GM19099 (cell line): ENCODE results near the gene LCN12.

Experiments used
- POLR2A ChIP-seq: IDR thresholded peaks from 3 replicates; pipeline ENCODE4 v1.6.1; 2011; ENCODE audit warnings: low read depth; ENCODE audit not compliant: insufficient read length; ENCODE audit errors: extremely low read depth

The LCN12 gene, protein sequence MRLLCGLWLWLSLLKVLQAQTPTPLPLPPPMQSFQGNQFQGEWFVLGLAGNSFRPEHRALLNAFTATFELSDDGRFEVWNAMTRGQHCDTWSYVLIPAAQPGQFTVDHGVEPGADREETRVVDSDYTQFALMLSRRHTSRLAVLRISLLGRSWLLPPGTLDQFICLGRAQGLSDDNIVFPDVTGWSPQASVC

DNA sequence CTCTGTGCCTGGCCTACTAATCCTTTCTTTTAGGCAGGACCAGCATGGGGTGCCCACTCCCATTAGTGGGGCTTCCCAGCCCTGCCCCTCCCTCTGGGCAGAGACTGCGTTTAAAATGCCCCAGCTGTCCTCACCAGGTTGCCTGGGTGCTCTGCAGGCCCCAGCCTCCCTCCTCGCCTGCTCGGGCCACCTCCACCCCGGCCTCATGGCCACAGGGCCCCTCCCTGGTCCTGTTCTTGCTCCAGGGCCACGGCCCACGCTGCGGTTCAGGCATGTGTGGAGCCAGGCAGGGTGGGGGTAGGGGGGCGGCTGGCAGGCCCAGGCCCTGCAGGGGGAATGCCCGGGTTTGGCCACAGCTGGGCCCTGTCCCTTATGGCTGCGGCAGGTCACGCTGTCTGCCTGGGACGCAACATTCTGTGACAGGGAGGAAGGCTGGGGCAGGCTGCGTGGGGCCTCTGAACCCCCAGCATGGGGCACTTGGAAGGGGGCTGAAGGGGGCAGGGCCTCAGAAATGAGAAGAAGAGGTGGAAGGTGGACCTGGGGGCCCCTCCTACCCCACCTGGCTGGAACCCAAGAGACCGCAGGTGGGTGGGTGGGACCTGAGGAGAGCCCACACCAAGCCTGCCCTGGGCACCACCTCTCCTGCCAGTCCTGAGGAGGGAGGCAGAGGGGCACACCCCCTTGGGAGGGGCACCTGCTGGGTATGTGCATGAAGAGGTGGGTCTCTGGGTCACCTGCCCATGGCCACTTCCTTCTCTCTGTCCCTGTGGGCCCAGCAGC lies at the start of gene LCN12:
LCN12 (plus strand) TSS at position 733 of the 780 bp plus-strand sequence. CDS start 55 bp downstream, outside the sequence.
- TF ChIP-seq POLR2A = no peak

DNA sequence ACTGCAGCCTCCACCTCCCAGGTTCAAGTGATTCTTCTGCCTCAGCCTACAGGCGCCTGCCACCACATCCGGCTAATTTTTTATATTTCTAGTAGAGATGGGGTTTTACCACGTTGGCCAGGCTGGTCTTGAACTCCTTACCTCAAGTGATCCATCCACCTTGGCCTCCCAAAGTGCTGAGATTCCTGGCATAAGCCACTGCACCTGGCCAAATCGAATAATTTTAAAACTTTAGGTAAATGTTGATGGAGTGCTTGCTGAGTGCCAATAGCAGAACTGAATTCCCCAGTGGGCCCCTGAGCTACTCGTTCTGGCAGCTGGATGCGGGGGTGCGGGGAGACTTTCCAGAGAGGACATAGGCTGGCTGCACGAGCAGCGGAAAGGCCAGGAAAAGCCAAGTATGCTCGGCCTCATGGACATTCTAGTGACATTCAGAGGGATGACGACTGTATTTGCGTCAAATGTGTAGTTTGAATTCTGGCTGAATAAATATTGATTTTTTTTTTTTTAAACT lies 49.0 kb upstream of the LCN12 start:
- no peak for TF ChIP-seq POLR2A

DNA sequence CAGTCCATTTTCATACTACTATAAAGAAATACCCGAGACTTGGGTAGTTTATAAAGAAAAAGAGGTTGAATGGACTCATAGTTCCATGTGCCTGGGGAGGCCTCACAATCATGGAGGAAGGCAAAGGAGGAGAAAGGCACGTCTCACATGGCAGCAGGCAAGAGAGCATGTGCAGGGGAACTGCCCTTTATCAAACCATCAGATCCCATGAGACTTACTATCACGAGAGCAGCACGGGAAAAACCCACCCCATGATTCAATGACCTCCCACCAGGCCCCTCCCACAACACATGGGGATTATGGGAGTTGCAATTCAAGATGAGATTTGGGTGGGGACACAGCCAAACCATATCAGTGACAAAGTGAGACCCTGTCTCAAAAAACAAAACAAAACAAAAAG lies 45.8 kb upstream of the LCN12 start:
- no peak for TF ChIP-seq POLR2A

DNA sequence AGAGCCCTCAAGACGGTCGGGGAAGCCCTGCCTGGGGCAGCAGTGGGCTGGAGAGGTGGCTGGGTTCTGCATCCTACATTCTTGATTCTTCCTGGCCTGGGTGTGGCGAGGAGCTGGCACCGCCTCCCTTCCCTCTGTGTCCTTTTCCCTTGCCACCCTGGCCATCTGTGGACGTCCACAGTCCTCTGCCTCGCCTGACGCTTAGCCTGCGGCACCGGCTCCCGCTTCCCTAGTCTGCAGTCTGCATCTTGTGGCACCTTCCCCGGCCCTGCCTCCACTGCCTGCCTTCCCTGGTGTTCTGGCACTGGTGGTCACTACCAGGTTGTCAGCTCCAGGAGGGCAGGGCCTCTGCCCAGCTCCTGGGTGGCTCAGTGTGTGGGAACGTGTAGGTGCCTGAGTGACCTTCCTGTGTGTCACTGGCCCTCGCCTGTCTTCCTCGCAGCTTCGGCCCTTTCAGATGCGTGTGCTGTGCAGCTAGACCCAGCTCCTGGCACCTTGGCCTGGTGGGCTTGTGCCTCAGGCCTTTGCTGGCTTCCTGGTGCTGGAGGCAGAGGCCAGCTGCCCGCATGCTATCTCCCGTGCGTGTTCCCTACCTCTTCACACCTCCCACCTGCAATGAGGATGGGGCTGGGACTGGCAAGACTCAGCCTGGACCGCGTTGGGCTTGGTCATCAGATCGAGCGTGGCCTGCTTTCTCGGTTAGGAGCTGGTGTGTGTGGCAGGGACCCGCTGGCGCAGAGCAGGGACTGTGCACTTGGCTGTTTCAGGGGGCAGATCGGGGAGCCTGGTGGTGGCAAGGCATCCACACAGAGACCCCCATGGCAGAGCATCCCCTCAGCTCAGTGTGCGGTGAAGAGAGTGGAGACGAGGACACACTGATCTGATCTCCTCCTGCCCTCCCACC lies 44.8 kb upstream of the LCN12 start:
- no peak for TF ChIP-seq POLR2A

DNA sequence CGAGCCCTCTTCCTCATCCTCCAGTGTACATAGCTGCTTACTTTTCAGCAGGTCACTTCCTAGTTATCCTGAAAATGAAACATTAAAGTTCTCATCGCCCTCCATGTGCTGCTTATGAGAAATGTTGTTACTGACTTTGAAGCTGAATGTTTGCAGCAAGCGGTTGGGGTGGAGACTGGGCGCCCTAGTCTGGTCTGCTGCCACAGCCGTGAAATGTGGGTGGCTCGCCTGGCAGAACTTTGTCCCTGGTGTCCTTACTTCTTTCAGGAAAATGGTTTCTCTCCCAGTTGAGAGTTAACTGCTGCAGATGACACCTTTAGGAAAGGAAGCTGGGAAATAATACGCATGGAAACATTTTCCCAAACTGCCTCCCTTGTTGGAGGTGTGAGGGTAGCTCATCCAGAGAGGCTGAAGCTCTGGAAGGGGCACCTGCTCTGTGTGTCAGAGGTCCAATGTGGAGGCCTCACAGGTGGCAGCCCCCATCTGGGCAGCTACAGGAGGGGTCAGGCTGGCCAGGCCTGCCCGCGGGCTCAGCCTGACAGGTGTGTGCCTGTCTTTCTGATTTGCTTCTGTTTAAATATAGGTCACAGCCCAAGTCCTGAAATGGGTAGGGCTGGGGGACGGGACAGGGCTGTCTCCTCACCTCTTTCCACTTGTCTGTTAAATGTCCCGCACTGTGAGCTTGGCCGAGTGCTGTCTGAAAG lies 41.7 kb upstream of the LCN12 start:
- TF ChIP-seq POLR2A = no peak

DNA sequence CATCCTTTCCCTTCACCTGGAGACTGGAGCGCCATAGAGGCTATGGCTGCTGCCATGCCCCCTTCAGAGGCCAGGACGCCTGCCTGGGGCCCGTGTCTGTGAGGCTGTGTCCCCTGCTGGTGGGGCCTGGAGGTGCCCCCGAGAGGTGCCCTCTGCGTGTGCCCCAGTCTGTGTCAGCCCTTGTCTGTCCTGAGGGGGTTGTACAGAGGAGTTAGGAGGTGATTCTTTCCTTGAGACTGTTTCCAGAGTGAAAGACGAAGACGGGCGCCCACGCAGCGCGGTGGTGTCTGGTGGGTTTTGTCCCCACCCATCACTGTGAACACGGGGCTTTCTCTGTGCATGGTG lies 41.2 kb upstream of the LCN12 start:
- no peak for TF ChIP-seq POLR2A

DNA sequence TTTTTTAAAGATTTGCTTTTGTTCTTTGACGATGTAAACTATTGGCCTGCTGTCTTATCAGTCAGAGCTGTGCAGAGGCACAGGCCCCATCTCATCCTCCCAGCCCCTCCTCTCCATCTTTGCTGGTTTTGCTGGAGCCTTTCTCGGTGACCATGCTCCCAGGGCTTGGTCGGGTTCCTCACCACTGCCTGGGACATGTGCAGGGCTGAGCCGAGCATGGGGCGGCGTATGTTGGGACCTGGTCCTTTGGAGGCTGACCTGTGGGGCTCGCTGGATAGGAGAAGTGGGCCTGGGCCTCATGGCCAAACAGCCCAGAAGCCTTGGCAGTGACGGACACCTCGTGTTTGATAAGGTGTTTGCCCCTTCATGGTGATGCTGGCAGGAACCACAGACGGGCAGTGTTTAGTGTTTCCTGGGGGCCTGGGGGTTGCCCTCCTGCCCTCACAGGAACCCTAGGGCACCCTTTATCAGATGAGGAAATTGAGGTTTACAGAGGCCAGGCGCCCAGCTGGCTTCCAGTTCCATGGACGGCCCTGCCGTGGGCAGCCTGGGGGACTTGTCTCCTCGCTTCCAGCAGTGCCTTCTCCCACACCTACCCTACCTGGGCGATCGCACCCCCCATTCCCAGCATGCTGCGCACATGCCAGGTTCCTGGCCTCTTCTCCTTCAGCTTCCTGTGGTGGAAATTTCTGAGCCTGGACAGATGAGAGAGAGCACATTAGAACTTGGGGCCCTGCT lies 38.2 kb upstream of the LCN12 start:
- no peak for TF ChIP-seq POLR2A

DNA sequence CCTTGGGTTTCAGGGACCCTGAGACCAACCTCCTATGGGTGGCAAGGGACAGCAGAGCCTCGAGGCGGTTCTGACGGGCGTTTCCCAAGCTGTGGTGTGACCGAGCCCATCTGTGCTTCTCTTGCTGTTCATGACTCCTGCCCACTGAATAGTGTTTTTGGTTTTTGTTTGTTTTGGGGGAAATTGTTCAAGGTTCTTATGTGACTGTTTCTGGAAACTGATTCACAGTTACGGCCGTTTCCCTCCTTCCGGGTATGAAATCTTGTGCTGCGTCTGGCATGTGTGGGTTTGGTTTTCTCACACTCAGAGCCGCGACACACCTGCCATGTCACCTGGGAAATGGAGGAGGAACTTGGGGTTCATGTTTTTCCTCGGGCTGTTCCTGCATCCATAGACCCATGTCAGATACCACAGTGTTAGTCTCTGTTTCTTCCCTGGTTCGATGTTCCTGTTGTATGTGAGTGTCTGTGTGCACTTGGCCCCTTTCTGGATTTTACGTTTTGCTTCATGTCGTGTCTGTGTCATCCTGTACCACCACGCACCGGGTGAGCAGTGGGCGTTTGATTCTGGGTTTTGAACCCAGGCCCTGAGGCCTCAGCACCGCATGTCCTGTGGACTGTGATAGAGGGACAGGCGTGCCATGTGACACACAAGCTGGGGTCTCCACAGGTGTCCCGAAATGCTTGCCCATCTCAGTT lies 36.3 kb upstream of the LCN12 start:
- TF ChIP-seq POLR2A = no peak

DNA sequence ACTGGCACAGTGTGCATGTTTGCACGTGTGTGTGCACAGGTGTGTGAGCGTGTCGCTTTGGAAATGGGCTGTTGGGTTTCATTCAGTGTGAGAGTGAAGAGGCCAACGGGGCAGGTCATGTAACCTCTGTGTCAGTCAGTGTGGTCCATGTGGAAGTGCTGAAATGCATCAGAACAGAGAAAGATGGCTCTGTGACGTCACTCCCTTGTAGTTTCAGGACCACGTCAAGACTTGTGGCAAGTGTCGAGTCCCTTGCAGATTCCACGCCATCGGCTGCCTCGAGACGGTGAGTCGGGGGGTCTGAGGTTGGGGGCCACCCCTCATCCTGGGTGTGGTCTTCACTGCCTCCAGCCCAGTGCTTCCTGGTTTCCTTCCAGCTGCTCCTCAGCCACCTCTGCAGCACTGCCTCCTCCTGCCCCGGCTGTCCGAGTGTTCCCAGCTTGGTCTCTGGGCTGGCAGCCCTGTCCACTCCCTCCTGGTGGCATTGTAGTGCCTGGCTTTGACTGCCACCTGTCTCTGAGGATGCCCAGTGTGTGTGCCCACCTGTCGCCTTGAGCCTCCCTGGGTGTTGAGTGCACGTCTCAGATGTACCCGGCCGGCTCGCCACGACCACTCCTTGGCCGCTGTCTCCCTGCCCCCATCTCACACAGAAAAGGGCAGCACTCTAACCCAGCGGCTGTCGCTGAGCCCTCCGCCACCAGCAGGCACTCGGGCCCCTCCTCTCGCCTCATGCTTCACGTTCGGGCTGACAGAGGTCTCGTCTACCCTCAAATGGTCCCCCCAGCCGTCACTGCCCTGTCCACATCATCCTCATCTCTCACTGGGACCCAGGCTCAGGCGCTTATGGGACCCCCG lies 35.5 kb upstream of the LCN12 start:
- no peak for TF ChIP-seq POLR2A

DNA sequence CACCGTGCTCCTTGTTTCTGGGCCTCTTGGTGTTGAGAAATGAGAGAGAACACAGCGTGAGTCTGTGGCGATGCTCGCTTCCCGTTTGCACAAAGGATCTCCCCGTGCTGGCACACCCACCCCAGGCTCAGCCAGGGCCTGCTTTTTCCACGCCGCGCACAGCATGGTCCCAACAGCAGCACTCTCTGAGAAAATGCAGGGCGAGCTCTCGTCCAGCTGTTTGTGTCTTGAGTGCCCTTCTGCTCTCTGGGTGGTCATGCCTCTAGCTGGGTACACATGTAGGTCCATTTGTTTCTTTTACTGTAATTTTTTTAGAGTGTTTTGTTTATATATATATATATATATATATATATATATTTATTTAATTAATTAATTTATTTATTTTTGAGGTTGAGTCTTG lies 34.2 kb upstream of the LCN12 start:
- TF ChIP-seq POLR2A = no peak

DNA sequence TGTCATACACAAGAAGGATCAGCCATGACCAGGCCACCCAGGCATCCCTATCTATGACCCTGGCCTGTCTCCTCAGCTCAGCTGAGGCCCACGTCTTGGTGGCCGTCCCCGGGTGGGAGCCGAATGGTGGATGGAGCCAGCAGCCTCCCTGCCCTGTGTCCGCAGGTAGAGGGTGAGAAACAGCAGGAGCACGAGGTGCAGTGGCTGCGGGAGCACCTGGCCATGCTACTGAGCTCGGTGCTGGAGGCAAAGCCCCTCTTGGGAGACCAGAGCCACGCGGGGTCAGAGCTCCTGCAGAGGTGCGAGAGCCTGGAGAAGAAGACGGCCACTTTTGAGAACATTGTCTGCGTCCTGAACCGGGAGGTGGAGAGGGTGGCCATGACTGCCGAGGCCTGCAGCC lies 32.0 kb upstream of the LCN12 start:
- no peak for TF ChIP-seq POLR2A

DNA sequence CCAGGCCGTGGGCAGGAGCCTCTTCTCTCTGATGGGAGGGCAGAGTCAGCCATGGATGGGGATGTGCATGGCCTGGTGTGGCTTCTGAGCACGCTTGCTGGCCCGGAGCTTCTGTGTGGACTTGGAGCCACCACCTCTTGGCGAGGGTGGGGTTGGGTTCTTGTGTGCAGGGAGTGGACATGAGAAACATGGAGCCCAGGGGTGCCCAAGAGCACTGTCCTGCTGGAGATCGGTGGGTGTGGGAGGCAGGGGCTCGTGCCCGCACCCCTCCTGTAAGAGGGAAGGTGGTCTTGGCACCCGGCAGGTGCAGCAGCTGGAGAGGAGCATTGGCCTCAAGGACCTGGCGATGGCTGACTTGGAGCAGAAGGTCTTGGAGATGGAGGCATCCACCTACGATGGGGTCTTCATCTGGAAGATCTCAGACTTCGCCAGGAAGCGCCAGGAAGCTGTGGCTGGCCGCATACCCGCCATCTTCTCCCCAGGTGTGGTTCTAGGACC lies 31.3 kb upstream of the LCN12 start:
- TF ChIP-seq POLR2A = no peak
